Esophagus squamous epithelium (tissue), 5 donors: ENCODE data around the gene FBXL7. TPM values are rescaled to one million over a fixed set of nuclear protein-coding genes. Genes with fewer than 3 reads are reported as not detected.

ENCODE experiments used
- DNase-seq: peaks from one replicate; lab custom pipeline; 2025; lab: John Stamatoyannopoulos, UW
- H3K27ac ChIP-seq, 4 donors: fragments of 200-600 bp; sonication (generic); one replicate each; pipeline ENCODE4 v1.5.1; 2016 to 2019; ENCODE audit warnings: mild to moderate bottlenecking in 1 of 4
- H3K27me3 ChIP-seq, 4 donors: fragments of 200-600 bp; sonication (generic); 1 replicate in 3 of 4; 2 replicates in 1 of 4; pipeline versions ENCODE4 v1.5.1 to v1.6.0; 2017 to 2021; ENCODE audit warnings: antibody characterized with exemption in 1 of 4
- H3K36me3 ChIP-seq, 3 donors: fragments of 200-600 bp; sonication (generic); one replicate each; pipeline ENCODE4 v1.5.1; 2016 to 2019
- H3K4me1 ChIP-seq, 3 donors: fragments of 200-600 bp; sonication (generic); one replicate each; pipeline ENCODE4 v1.5.1; 2017 to 2019
- H3K4me3 ChIP-seq, 4 donors: fragments of 200-600 bp; sonication (generic); 1 replicate in 3 of 4; 2 replicates in 1 of 4; pipeline ENCODE4 v1.5.1; 2016 to 2019; ENCODE audit warnings: mild to moderate bottlenecking in 2 of 4, moderate library complexity in 1 of 4
- H3K9me3 ChIP-seq, 3 donors: fragments of 200-600 bp; sonication (generic); one replicate each; pipeline ENCODE4 v1.5.1; 2016 to 2019
- POLR2A ChIP-seq, 4 donors: fragments of 450-650 bp; IDR thresholded peaks; one replicate each; pipeline ENCODE4 v1.6.1; 2017; ENCODE audit warnings: antibody characterized with exemption in 4 of 4, mild to moderate bottlenecking in 4 of 4, moderate library complexity in 3 of 4
- WGBS, 2 donors: methylation state at CpG; one replicate each; pipeline ENCODE4 v1.1.5; 2018; 5-methylcytosine and 5-hydroxymethylcytosine counted together
- intact Hi-C: fragments of 100-400 bp; cut with DNase I; formaldehyde crosslinking; loops from one replicate; pipeline ENCODE4 v1.15.0; 2022
- total RNA-seq, 4 donors: library from RNA; depleted of rRNA; stranded (reverse); fragments of >200 nt; gene quantifications; one replicate each; pipeline ENCODE4 v1.1.0, GENCODE V29; 2016
- TF ChIP-seq, protein P1 (sequence below), 6 experiments: fragments of 450-650 bp in 4 of 6; fragments of 200-600 bp in 2 of 6; sonication (generic) in 2 of 6; IDR thresholded peaks; one replicate each; pipeline ENCODE4 v1.5.1; 2016 to 2019; ENCODE audit warnings: antibody characterized with exemption in 6 of 6, mild to moderate bottlenecking in 4 of 6, moderate library complexity in 4 of 6
- donor health status: DM: yes; HTN: yes; CAD: no.

FBXL7 gene
- total RNA-seq, 4 donors from 2014 or later, result 0.68 to 15.1 (median 2.8) TPM

DNA sequence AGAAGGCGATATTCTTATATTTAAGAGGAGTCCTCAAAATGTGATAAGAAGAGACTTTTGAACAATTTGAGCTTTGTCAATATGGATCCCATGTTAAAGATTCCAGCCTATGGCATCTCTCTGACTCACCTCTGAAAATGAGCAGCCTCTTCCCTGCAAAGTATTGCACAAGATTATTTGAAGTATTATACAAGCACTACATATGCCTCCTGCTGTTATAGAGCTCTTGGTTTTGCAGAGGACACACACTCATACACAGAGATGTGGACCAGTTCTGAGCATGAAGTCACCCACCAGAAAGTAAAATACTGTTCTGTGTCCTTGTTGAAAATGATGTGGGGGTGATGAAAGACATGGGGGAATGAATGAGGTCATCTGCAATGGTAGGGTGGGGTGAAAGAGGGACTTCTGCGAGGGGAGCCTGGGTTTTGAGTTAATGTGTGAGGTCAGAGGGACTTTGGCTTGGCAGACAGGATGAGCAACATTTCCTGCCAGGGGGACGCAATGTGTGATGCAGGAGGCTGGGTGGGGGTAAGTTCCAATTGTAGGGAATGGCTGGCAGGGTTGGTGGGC is 25.8 kb downstream of the FBXL7 start:
- no peak for TF ChIP-seq POLR2A (IDR thresholded peaks at IDR 0.05)
- TF ChIP-seq, protein P1, sequence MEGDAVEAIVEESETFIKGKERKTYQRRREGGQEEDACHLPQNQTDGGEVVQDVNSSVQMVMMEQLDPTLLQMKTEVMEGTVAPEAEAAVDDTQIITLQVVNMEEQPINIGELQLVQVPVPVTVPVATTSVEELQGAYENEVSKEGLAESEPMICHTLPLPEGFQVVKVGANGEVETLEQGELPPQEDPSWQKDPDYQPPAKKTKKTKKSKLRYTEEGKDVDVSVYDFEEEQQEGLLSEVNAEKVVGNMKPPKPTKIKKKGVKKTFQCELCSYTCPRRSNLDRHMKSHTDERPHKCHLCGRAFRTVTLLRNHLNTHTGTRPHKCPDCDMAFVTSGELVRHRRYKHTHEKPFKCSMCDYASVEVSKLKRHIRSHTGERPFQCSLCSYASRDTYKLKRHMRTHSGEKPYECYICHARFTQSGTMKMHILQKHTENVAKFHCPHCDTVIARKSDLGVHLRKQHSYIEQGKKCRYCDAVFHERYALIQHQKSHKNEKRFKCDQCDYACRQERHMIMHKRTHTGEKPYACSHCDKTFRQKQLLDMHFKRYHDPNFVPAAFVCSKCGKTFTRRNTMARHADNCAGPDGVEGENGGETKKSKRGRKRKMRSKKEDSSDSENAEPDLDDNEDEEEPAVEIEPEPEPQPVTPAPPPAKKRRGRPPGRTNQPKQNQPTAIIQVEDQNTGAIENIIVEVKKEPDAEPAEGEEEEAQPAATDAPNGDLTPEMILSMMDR (IDR thresholded peaks at IDR 0.05), result no peak
- 71 to 87% methylated on average over 3 of the region's 3 CpGs for WGBS, 2 donors
- H3K4me3 ChIP-seq, result no peak overlapping the region
- H3K27ac ChIP-seq, result no peak overlapping the region
- intact Hi-C loops, result no loop called here
- no peaks in the 10 kb centered on the region for H3K36me3 ChIP-seq
- no peak for DNase-seq
- H3K9me3 ChIP-seq, result no peaks in the 10 kb centered on the region
- H3K27me3 ChIP-seq, result no peaks in the 10 kb centered on the region
- peaks cover 0 to 15% (median 5%) of the 10 kb centered on the region in 3 donors for H3K4me1 ChIP-seq

DNA sequence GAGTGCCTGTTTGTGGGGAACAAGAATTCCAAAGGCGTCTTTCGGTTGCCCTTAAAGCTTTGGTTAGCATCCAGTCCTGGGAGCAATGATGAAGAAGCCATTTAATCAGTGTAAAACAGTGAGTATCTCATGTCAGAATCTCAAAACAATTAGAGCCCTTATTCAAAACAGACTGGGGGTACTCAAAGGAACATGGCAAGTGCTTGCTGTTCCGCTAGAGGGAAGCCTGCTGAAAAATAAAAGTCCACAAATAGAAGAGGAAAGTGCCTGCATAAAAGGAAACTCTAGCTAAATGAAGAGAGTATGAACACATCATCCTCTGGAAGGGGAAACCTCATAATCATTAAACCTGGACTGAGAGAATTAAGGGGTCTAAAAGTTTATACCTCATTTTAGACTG is 26.4 kb downstream of the FBXL7 start:
- Histone ChIP-seq H3K4me3 (no peak overlapping the region), H3K9me3 (no peaks in the 10 kb centered on the region), H3K36me3 (no peaks in the 10 kb centered on the region), H3K27ac (no peak overlapping the region), H3K27me3 (no peaks in the 10 kb centered on the region), H3K4me1 (peaks cover 0 to 15% (median 5%) of the 10 kb centered on the region in 3 donors)
- DNase-seq, result no peak
- WGBS, 2 donors, result 76 to 90% methylated on average over 3 of the region's 3 CpGs
- intact Hi-C loops, result no loop called here
- TF ChIP-seq POLR2A (IDR thresholded peaks at IDR 0.05), result no peak
- TF ChIP-seq, protein P1 (IDR thresholded peaks at IDR 0.05), result no peak

DNA sequence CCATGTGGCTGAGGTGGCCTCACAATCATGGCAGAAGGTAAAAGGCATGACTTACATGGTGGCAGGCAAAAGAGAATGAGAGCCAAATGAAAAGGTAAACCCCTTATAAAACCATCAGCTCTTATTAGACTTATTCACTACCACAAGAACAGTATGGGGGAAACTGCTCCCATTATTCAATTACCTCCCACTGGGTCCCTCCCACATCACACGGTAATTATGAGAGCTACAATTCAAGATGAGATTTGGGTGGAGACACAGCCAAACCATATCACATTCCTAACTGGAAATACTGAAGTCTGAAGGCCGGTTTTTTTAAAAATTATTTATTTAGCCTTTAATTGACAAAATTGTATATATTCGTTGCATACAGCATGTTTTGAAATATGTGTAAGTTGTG is 28.5 kb downstream of the FBXL7 start:
- WGBS, 2 donors, result 90 to 94% methylated on average over 3 of the region's 3 CpGs
- Histone ChIP-seq H3K9me3 (no peaks in the 10 kb centered on the region), H3K27ac (no peak overlapping the region), H3K27me3 (no peaks in the 10 kb centered on the region), H3K36me3 (no peaks in the 10 kb centered on the region), H3K4me3 (no peak overlapping the region), H3K4me1 (peaks cover 0 to 18% (median 5%) of the 10 kb centered on the region in 3 donors)
- intact Hi-C loops, result no loop called here
- TF ChIP-seq, protein P1 (IDR thresholded peaks at IDR 0.05), result no peak
- no peak for TF ChIP-seq POLR2A (IDR thresholded peaks at IDR 0.05)
- no peak for DNase-seq

DNA sequence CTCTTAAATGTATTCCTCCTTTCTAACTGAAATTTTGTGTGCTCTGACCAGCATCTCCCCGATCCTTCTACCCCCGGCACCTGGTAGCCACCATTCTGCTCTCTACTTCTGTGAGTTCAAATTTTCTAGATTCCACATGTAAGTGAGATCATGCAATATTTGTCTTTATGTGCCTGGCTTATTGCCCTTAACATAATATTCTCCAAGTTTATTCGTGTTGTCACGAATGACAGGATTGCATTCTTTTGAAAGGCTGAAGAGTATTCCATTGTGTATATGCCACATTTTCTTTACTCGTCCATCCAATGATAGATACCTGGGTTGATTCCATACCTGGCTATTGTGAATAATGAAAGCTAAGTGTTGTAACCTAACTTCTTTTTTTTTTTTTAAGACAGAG is 29.0 kb downstream of the FBXL7 start:
- intact Hi-C loops, result no loop called here
- H3K9me3 ChIP-seq, result no peaks in the 10 kb centered on the region
- H3K27me3 ChIP-seq, result no peaks in the 10 kb centered on the region
- no peak overlapping the region for H3K4me3 ChIP-seq
- DNase-seq, result no peak
- no peak overlapping the region for H3K27ac ChIP-seq
- TF ChIP-seq POLR2A (IDR thresholded peaks at IDR 0.05), result no peak
- TF ChIP-seq, protein P1 (IDR thresholded peaks at IDR 0.05), result no peak
- peaks cover 0 to 22% (median 5%) of the 10 kb centered on the region in 3 donors for H3K4me1 ChIP-seq
- 69 to 74% methylated on average over 5 of the region's 5 CpGs for WGBS, 2 donors
- no peaks in the 10 kb centered on the region for H3K36me3 ChIP-seq

DNA sequence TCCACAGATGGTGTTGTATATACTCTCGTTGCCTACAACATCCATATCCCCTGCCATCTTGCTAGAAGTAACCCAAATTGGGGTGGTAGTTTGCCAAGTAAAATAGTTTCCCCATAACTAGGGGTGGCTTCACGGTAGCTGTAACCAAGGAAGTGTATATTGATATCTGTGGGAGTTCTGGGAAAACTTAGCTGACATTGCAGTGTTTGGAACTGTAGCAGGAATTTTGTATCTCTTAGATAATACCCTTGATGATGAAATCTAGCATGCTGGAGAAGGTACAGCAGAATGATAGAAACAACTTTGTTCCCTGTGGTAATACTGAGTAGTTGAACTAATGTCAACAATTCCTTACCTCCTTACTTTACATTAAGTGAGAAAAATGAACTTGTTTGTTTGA is 29.8 kb downstream of the FBXL7 start:
- H3K36me3 ChIP-seq, result no peaks in the 10 kb centered on the region

More for the DNA sequence above, 29.8 kb downstream of the FBXL7 start:
- peaks cover 0 to 22% (median 5%) of the 10 kb centered on the region in 3 donors for H3K4me1 ChIP-seq
- no peaks in the 10 kb centered on the region for H3K27me3 ChIP-seq
- DNase-seq, result no peak
- WGBS, 2 donors, result 63 to 69% methylated on average over 2 of the region's 2 CpGs
- no peak overlapping the region for H3K4me3 ChIP-seq
- TF ChIP-seq POLR2A (IDR thresholded peaks at IDR 0.05), result no peak
- TF ChIP-seq, protein P1 (IDR thresholded peaks at IDR 0.05), result no peak
- H3K27ac ChIP-seq, result no peak overlapping the region
- H3K9me3 ChIP-seq, result no peaks in the 10 kb centered on the region
- intact Hi-C loops, result no loop called here
